ENCODE results near the gene TTLL1.

The TTLL1 gene

GRCh38 chr22:43077121-43077877 lies 11.9 kb downstream of the TTLL1 start:
- Mint-ChIP-seq H3K9me3 (no peaks in the 10 kb centered on the region), H3K27me3 (no peaks in the 10 kb centered on the region), H3K4me3 (no peak overlapping the region), H3K36me3 (ENCODE audit: low read depth) (peaks cover 18% of the 10 kb centered on the region), H3K4me1 (ENCODE audit: low read depth) (peaks cover 11% of the 10 kb centered on the region), H3K27ac (no peak overlapping the region)
- intact Hi-C loops (cut with micrococcal nuclease), result no loop called here

GRCh38 chr22:43066844-43067385 lies 22.3 kb downstream of the TTLL1 start:
- intact Hi-C loops (cut with micrococcal nuclease), result no loop called here
- Mint-ChIP-seq H3K36me3 (ENCODE audit: low read depth) (peaks cover 56% of the 10 kb centered on the region), H3K27me3 (no peaks in the 10 kb centered on the region), H3K9me3 (no peaks in the 10 kb centered on the region), H3K4me1 (ENCODE audit: low read depth) (no peaks in the 10 kb centered on the region), H3K4me3 (no peak overlapping the region), H3K27ac (no peak overlapping the region)

GRCh38 chr22:43066134-43066533 lies 23.1 kb downstream of the TTLL1 start:
- no peaks in the 10 kb centered on the region for H3K27me3 Mint-ChIP-seq
- H3K9me3 Mint-ChIP-seq, result no peaks in the 10 kb centered on the region
- no peak overlapping the region for H3K4me3 Mint-ChIP-seq
- no peaks in the 10 kb centered on the region for H3K4me1 Mint-ChIP-seq (ENCODE audit: low read depth)
- H3K36me3 Mint-ChIP-seq (ENCODE audit: low read depth), result peaks cover 63% of the 10 kb centered on the region
- intact Hi-C loops (cut with micrococcal nuclease), result no loop called here
- H3K27ac Mint-ChIP-seq, result no peak overlapping the region

- Mint-ChIP-seq H3K36me3 (ENCODE audit: low read depth) (peaks cover 57% of the 10 kb centered on the region), H3K9me3 (no peaks in the 10 kb centered on the region), H3K4me3 (no peak overlapping the region), H3K27me3 (no peaks in the 10 kb centered on the region), H3K4me1 (ENCODE audit: low read depth) (no peaks in the 10 kb centered on the region), H3K27ac (no peak overlapping the region)
- intact Hi-C loops (cut with micrococcal nuclease), result no loop called here
These were observed 29.0 kb downstream of the TTLL1 start for GRCh38 chr22:43060183-43060582.

- Mint-ChIP-seq H3K36me3 (ENCODE audit: low read depth) (peaks cover 42% of the 10 kb centered on the region), H3K27me3 (no peaks in the 10 kb centered on the region), H3K27ac (no peak overlapping the region), H3K4me1 (ENCODE audit: low read depth) (no peaks in the 10 kb centered on the region), H3K4me3 (no peak overlapping the region), H3K9me3 (no peaks in the 10 kb centered on the region)
- intact Hi-C loops (cut with micrococcal nuclease), result no loop called here
These were observed 31.6 kb downstream of the TTLL1 start for GRCh38 chr22:43057641-43058040.

- peaks cover 15% of the 10 kb centered on the region for H3K36me3 Mint-ChIP-seq (ENCODE audit: low read depth)
- H3K4me3 Mint-ChIP-seq, result no peak overlapping the region
- no peaks in the 10 kb centered on the region for H3K27me3 Mint-ChIP-seq
- H3K4me1 Mint-ChIP-seq (ENCODE audit: low read depth), result no peaks in the 10 kb centered on the region
- H3K9me3 Mint-ChIP-seq, result no peaks in the 10 kb centered on the region
- intact Hi-C loops (cut with micrococcal nuclease), result no loop called here
- H3K27ac Mint-ChIP-seq, result no peak overlapping the region
These were observed 36.0 kb downstream of the TTLL1 start for GRCh38 chr22:43053176-43053575.

- H3K27me3 Mint-ChIP-seq, result no peaks in the 10 kb centered on the region
- H3K36me3 Mint-ChIP-seq (ENCODE audit: low read depth), result peaks cover 10% of the 10 kb centered on the region
- no peaks in the 10 kb centered on the region for H3K9me3 Mint-ChIP-seq
- H3K4me1 Mint-ChIP-seq (ENCODE audit: low read depth), result no peaks in the 10 kb centered on the region
- no peak overlapping the region for H3K27ac Mint-ChIP-seq
- intact Hi-C loops (cut with micrococcal nuclease), result no loop called here
- no peak overlapping the region for H3K4me3 Mint-ChIP-seq
These were observed 38.2 kb downstream of the TTLL1 start for GRCh38 chr22:43050995-43051394.

GRCh38 chr22:43047605-43048004 lies 41.6 kb downstream of the TTLL1 start:
- intact Hi-C loops (cut with micrococcal nuclease), result no loop called here
- Mint-ChIP-seq H3K4me3 (no peak overlapping the region), H3K4me1 (ENCODE audit: low read depth) (peaks cover 8% of the 10 kb centered on the region)

GRCh38 chr22:43044290-43044712 lies 44.9 kb downstream of the TTLL1 start:
- intact Hi-C loops (cut with micrococcal nuclease), result no loop called here
- H3K36me3 Mint-ChIP-seq (ENCODE audit: low read depth), result no peaks in the 10 kb centered on the region
- H3K9me3 Mint-ChIP-seq, result no peaks in the 10 kb centered on the region
- H3K4me1 Mint-ChIP-seq (ENCODE audit: low read depth), result peaks cover 8% of the 10 kb centered on the region
- no peak overlapping the region for H3K27ac Mint-ChIP-seq
- H3K4me3 Mint-ChIP-seq, result no peak overlapping the region
- H3K27me3 Mint-ChIP-seq, result no peaks in the 10 kb centered on the region

More at GRCh38 chr22:43047605-43048004, 41.6 kb downstream of the TTLL1 start:
- H3K36me3 Mint-ChIP-seq (ENCODE audit: low read depth), result peaks cover 10% of the 10 kb centered on the region
- no peaks in the 10 kb centered on the region for H3K27me3 Mint-ChIP-seq
- H3K9me3 Mint-ChIP-seq, result no peaks in the 10 kb centered on the region
- no peak overlapping the region for H3K27ac Mint-ChIP-seq

GRCh38 chr22:43042101-43042780 lies 47.0 kb downstream of the TTLL1 start:
- H3K27ac Mint-ChIP-seq, result no peak overlapping the region
- intact Hi-C loops (cut with micrococcal nuclease), result no loop called here
- H3K4me1 Mint-ChIP-seq (ENCODE audit: low read depth), result peaks cover 8% of the 10 kb centered on the region
- H3K27me3 Mint-ChIP-seq, result no peaks in the 10 kb centered on the region
- no peaks in the 10 kb centered on the region for H3K9me3 Mint-ChIP-seq
- H3K36me3 Mint-ChIP-seq (ENCODE audit: low read depth), result no peaks in the 10 kb centered on the region
- no peak overlapping the region for H3K4me3 Mint-ChIP-seq

- Mint-ChIP-seq H3K27me3 (no peaks in the 10 kb centered on the region), H3K27ac (no peak overlapping the region), H3K9me3 (no peaks in the 10 kb centered on the region), H3K36me3 (ENCODE audit: low read depth) (no peaks in the 10 kb centered on the region), H3K4me1 (ENCODE audit: low read depth) (peaks cover 13% of the 10 kb centered on the region), H3K4me3 (no peak overlapping the region)
- intact Hi-C loops (cut with micrococcal nuclease), result no loop called here
These were observed 49.4 kb downstream of the TTLL1 start for GRCh38 chr22:43039800-43040199.

GRCh38 chr22:43038325-43038724 lies 50.9 kb downstream of the TTLL1 start:
- Mint-ChIP-seq H3K27ac (no peak overlapping the region), H3K4me3 (no peak overlapping the region)
- intact Hi-C loops (cut with micrococcal nuclease), result no loop called here

GRCh38 chr22:43036282-43036829 lies 52.8 kb downstream of the TTLL1 start:
- H3K4me3 Mint-ChIP-seq, result no peak overlapping the region

More at GRCh38 chr22:43038325-43038724, 50.9 kb downstream of the TTLL1 start:
- Mint-ChIP-seq H3K36me3 (ENCODE audit: low read depth) (no peaks in the 10 kb centered on the region), H3K9me3 (no peaks in the 10 kb centered on the region), H3K27me3 (no peaks in the 10 kb centered on the region), H3K4me1 (ENCODE audit: low read depth) (peaks cover 13% of the 10 kb centered on the region)

GRCh38 chr22:43035250-43035649 lies 53.9 kb downstream of the TTLL1 start:
- no peaks in the 10 kb centered on the region for H3K36me3 Mint-ChIP-seq (ENCODE audit: low read depth)
- no peaks in the 10 kb centered on the region for H3K27me3 Mint-ChIP-seq
- no peak overlapping the region for H3K27ac Mint-ChIP-seq
- peaks cover 11% of the 10 kb centered on the region for H3K4me1 Mint-ChIP-seq (ENCODE audit: low read depth)
- no peak overlapping the region for H3K4me3 Mint-ChIP-seq
- intact Hi-C loops (cut with micrococcal nuclease), result no loop called here
- H3K9me3 Mint-ChIP-seq, result no peaks in the 10 kb centered on the region

More at GRCh38 chr22:43036282-43036829, 52.8 kb downstream of the TTLL1 start:
- intact Hi-C loops (cut with micrococcal nuclease), result no loop called here
- Mint-ChIP-seq H3K9me3 (no peaks in the 10 kb centered on the region), H3K27me3 (no peaks in the 10 kb centered on the region), H3K36me3 (ENCODE audit: low read depth) (no peaks in the 10 kb centered on the region), H3K4me1 (ENCODE audit: low read depth) (peaks cover 11% of the 10 kb centered on the region), H3K27ac (no peak overlapping the region)
